SK-N-SH (cell line): ENCODE measurements around the gene ABCA1. TPM values are rescaled to one million over a fixed set of nuclear protein-coding genes. Genes with fewer than 3 reads are reported as not detected.

ENCODE experiments used
- CTCF ChIA-PET: fragments of 300-600, 350-600 bp; formaldehyde crosslinking; extraction: SDS; loops from one replicate; lab custom pipeline; 2021; lab: Yijun Ruan, JAX
- POLR2A ChIA-PET: fragments of 350-600 bp; sonication (Branson Sonifier 250); formaldehyde crosslinking; extraction: SDS; loops from one replicate; lab custom pipeline; 2020; ENCODE audit warnings: antibody characterized with exemption, inconsistent platforms; lab: Yijun Ruan, JAX
- DNase-seq: peaks from one replicate; pipeline ENCODE4 v3.0.0; 2012
- H2AFZ ChIP-seq: fragments of 200-600 bp; sonication (generic); 2 replicates; pipeline ENCODE4 v1.8.1; 2016; ENCODE audit warnings: antibody characterized with exemption, mild to moderate bottlenecking, low read depth
- H3F3A ChIP-seq: fragments of 200-600 bp; sonication (generic); replicated peaks from 2 replicates; pipeline ENCODE3; 2016; ENCODE audit warnings: antibody characterized with exemption, mild to moderate bottlenecking; ENCODE audit not compliant: insufficient read depth
- H3K27ac ChIP-seq, 2 experiments: fragments of 200-500 bp in 1 of 2; fragments of 200-600 bp in 1 of 2; sonication (Bioruptor generic) in 1 of 2; sonication (generic), shearing (Covaris generic) in 1 of 2; 2 replicates each; pipeline versions ENCODE4 v1.5.1 to v1.6.1; 2014 to 2016; ENCODE audit warnings: low read depth in 2 of 2, inconsistent platforms in 1 of 2, low read length in 1 of 2, mild to moderate bottlenecking in 1 of 2, mixed read lengths in 1 of 2
- H3K27me3 ChIP-seq: fragments of 200-600 bp; sonication (generic), shearing (Covaris generic); 2 replicates; pipeline ENCODE4 v1.6.1; 2016; ENCODE audit warnings: mixed run types; ENCODE audit not compliant: insufficient read depth
- H3K36me3 ChIP-seq, 2 experiments: fragments of 200-500 bp in 1 of 2; fragments of 200-600 bp in 1 of 2; sonication (Bioruptor generic) in 1 of 2; sonication (generic) in 1 of 2; replicated peaks in 1 of 2; 2 replicates each; pipeline versions ENCODE3 to v1.5.1; 2014 to 2016; ENCODE audit warnings: low read length in 1 of 2, mild to moderate bottlenecking in 1 of 2; ENCODE audit not compliant: insufficient read depth in 2 of 2, control insufficient read depth in 1 of 2
- H3K4me1 ChIP-seq, 2 experiments: fragments of 200-500 bp in 1 of 2; fragments of 200-600 bp in 1 of 2; sonication (Bioruptor generic) in 1 of 2; sonication (generic), shearing (Covaris generic) in 1 of 2; 2 replicates each; pipeline versions ENCODE4 v1.5.1 to v1.6.1; 2014 to 2016; ENCODE audit warnings: low read depth in 1 of 2, low read length in 1 of 2, mixed run types in 1 of 2; ENCODE audit not compliant: insufficient read depth in 2 of 2, control insufficient read depth in 1 of 2
- H3K4me2 ChIP-seq: fragments of 200-600 bp; sonication (generic), shearing (Covaris generic); 2 replicates; pipeline ENCODE4 v1.6.1; 2017; ENCODE audit warnings: mixed run types
- H3K4me3 ChIP-seq, 2 experiments: fragments of 200-500 bp in 1 of 2; fragments of 200-600 bp in 1 of 2; sonication (Bioruptor generic) in 1 of 2; sonication (generic), shearing (Covaris generic) in 1 of 2; 2 replicates each; pipeline versions ENCODE4 v1.5.1 to v1.8.1; 2014 to 2016; ENCODE audit warnings: low read depth in 2 of 2, inconsistent platforms in 1 of 2, low read length in 1 of 2, mild to moderate bottlenecking in 1 of 2, mixed read lengths in 1 of 2, moderate library complexity in 1 of 2
- H3K79me2 ChIP-seq: fragments of 200-600 bp; sonication (generic); 2 replicates; pipeline ENCODE4 v1.8.1; 2017; ENCODE audit warnings: mild to moderate bottlenecking; ENCODE audit not compliant: insufficient read depth
- H3K9ac ChIP-seq: fragments of 200-600 bp; sonication (generic); 2 replicates; pipeline ENCODE4 v1.6.1; 2017; ENCODE audit warnings: mixed run types
- H3K9me2 ChIP-seq: fragments of 200-600 bp; sonication (generic); 2 replicates; pipeline ENCODE4 v1.6.1; 2017; ENCODE audit warnings: mixed run types
- H3K9me3 ChIP-seq: fragments of 200-600 bp; sonication (generic); 2 replicates; pipeline ENCODE4 v1.6.1; 2017; ENCODE audit warnings: mixed run types, mild to moderate bottlenecking, moderate library complexity
- H4K20me1 ChIP-seq: fragments of 200-600 bp; sonication (generic); 2 replicates; pipeline ENCODE4 v1.6.1; 2017; ENCODE audit warnings: mild to moderate bottlenecking, mixed run types; ENCODE audit not compliant: insufficient read depth
- FOXJ3 ChIP-seq: sonication (generic); formaldehyde crosslinking; IDR thresholded peaks from 2 replicates; pipeline ENCODE4 v1.5.1; 2020; ENCODE audit warnings: mild to moderate bottlenecking, missing genetic modification reagents
- JUND ChIP-seq: IDR thresholded peaks from 2 replicates; pipeline ENCODE4 v1.4.0; 2012
- MXI1 ChIP-seq: IDR thresholded peaks from 2 replicates; pipeline ENCODE4 v1.6.1; 2012; ENCODE audit warnings: mild to moderate bottlenecking, low read depth, low read length, improper control_type of control experiment
- REST ChIP-seq: IDR thresholded peaks from 2 replicates; pipeline ENCODE4 v1.6.1; 2012; ENCODE audit warnings: mild to moderate bottlenecking, low read depth, low read length, moderate library complexity
- SMC3 ChIP-seq: IDR thresholded peaks from 2 replicates; pipeline ENCODE4 v1.6.1; 2012; ENCODE audit warnings: low read depth, low read length, improper control_type of control experiment
- WGBS: methylation state at CpG from one replicate; pipeline ENCODE4 v1.1.6; 2017; ENCODE audit warnings: low lambda C conversion rate; 5-methylcytosine and 5-hydroxymethylcytosine counted together
- polyA plus RNA-seq, 3 experiments: library from polyadenylated mRNA; depleted of rRNA; stranded (reverse); fragments of >200 nt; gene quantifications; 2 replicates each; pipeline ENCODE4 v1.2.3, GENCODE V29; 2012

The ABCA1 gene
- polyA plus RNA-seq, 1 of the 3 experiments (the other 2 are of a cell fraction): 5.3 TPM

- TF ChIP-seq REST (no peak), FOXJ3 (CRISPR knock-in tag) (no peak), JUND (no peak), SMC3 (no peak)
- TF ChIP-seq, all 33 proteins: peak for 7
Observed at GRCh38 chr9:104747565-104748358, 180.2 kb downstream of the ABCA1 start, which contains the start of gene NIPSNAP3A (continued).

- DNase-seq: no peak
- peaks cover 0 to 5% of the 10 kb centered on the region in 2 experiments; a peak in 2 of 4 replicates for H3K4me1 ChIP-seq
- H3K9ac ChIP-seq: peak overlapping the region; percentile 94
- H4K20me1 ChIP-seq: no peaks in the 10 kb centered on the region
- H3K79me2 ChIP-seq: peaks cover 23% of the 10 kb centered on the region
- H3K4me3 ChIP-seq: peak overlapping the region; percentile 83 to 90
- H3K27ac ChIP-seq: peak overlapping the region; percentile 85 to 89
- TF ChIP-seq REST (no peak), MXI1 (peak; percentile 82)
- TF ChIP-seq, all 33 proteins: peak for 1
- H3K36me3 ChIP-seq: peaks cover 15 to 17% of the 10 kb centered on the region in 2 experiments
- ChIA-PET POLR2A (no interaction called here), CTCF (interaction anchor here (0.9 to 1.1 kb wide), 2 partner anchors 176 to 668 kb away, joined by 3 to 4 read pairs; no protein-coding TSS in a partner anchor)
- H3K9me2 ChIP-seq: no peaks in the 10 kb centered on the region
- WGBS: under 1% methylated on average over 9 of the region's 9 CpGs
- H2AFZ ChIP-seq: peak overlapping the region; percentile 94
- peak overlapping the region; percentile 83 for H3K4me2 ChIP-seq
- no peaks in the 10 kb centered on the region for H3K27me3 ChIP-seq
- H3K9me3 ChIP-seq: no peaks in the 10 kb centered on the region
- peaks cover 8% of the 10 kb centered on the region for H3F3A ChIP-seq
Observed at GRCh38 chr9:104747245-104747564, 180.8 kb downstream of the ABCA1 start.
